ENCODE measurements around the gene CNRIP1.

CNRIP1 gene

DNA sequence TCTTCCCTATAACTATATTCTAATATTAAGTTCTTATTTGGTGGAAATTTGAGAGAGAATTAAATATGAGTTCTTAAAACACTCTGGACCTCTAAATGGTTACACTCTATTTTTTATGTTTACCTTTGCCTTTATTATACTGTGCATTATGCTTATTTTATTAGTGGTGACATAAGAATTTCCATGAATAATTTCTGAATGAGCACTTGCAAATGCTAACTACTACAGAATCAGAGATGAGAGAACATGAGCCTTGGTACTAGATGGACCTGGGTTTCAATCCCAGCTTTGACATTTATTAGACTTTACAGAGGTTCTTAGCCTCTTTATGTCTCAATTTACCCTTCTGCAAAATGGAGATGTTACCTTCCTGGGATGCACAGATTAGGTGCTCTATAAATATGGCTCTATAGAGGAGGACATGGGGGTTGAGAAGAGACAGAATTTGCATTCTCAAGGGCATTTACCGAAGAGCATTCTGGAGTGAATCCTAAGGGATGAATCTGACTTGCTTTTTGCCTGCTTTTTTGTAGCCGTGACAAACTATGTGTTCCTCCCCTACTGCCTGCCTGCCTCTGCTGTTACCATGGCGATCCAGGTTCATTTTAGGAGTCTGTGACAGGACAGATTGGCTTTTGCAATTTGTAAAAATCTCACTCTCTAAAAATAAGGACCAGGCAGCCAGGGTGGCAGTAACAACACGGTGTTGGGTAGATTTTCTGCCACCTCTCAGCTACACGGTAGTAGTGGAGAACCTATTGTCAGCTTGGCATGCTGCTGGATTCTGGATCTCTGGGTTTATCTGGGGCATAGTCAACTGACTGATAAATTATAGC is 20.7 kb upstream of the CNRIP1 start:
- ATAC-seq = no peak
- TF ChIP-seq ZNF8 (CRISPR knock-in tag; IDR thresholded peaks at IDR 0.05) (no peak), SNAI2 (CRISPR knock-in tag; IDR thresholded peaks at IDR 0.05) (no peak), ZNF70 (CRISPR knock-in tag; IDR thresholded peaks at IDR 0.05) (no peak), BACH2 (CRISPR knock-in tag; IDR thresholded peaks at IDR 0.05; ENCODE audit: borderline replicate concordance) (no peak), CREB5 (CRISPR knock-in tag; IDR thresholded peaks at IDR 0.05; ENCODE audit: low read depth) (no peak), TCF4 (CRISPR knock-in tag; IDR thresholded peaks at IDR 0.05; ENCODE audit: borderline replicate concordance) (no peak), ZC3H10 (CRISPR knock-in tag; IDR thresholded peaks at IDR 0.05) (no peak), PPARA (CRISPR knock-in tag; IDR thresholded peaks at IDR 0.05; ENCODE audit: borderline replicate concordance) (no peak), CSDC2 (CRISPR knock-in tag; IDR thresholded peaks at IDR 0.05) (no peak), PATZ1 (CRISPR knock-in tag; IDR thresholded peaks at IDR 0.05; ENCODE audit: borderline replicate concordance) (no peak), RARB (CRISPR knock-in tag; IDR thresholded peaks at IDR 0.05) (no peak), ESRRG (CRISPR knock-in tag; IDR thresholded peaks at IDR 0.05) (no peak), ARNTL (CRISPR knock-in tag; IDR thresholded peaks at IDR 0.05; ENCODE audit: borderline replicate concordance, low read depth) (no peak), TOX (CRISPR knock-in tag; IDR thresholded peaks at IDR 0.05; ENCODE audit: borderline replicate concordance) (no peak), ZFP3 (CRISPR knock-in tag; IDR thresholded peaks at IDR 0.05) (no peak), GLIS3 (CRISPR knock-in tag; IDR thresholded peaks at IDR 0.05) (no peak), ISL1 (CRISPR knock-in tag; IDR thresholded peaks at IDR 0.05) (no peak)
- TF ChIP-seq, protein P1, sequence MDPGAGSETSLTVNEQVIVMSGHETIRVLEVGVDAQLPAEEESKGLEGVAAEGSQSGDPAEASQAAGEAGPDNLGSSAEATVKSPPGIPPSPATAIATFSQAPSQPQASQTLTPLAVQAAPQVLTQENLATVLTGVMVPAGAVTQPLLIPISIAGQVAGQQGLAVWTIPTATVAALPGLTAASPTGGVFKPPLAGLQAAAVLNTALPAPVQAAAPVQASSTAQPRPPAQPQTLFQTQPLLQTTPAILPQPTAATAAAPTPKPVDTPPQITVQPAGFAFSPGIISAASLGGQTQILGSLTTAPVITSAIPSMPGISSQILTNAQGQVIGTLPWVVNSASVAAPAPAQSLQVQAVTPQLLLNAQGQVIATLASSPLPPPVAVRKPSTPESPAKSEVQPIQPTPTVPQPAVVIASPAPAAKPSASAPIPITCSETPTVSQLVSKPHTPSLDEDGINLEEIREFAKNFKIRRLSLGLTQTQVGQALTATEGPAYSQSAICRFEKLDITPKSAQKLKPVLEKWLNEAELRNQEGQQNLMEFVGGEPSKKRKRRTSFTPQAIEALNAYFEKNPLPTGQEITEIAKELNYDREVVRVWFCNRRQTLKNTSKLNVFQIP (CRISPR knock-in tag; IDR thresholded peaks at IDR 0.05; ENCODE audit: borderline replicate concordance, low read depth) = no peak
- TF ChIP-seq, protein P2, sequence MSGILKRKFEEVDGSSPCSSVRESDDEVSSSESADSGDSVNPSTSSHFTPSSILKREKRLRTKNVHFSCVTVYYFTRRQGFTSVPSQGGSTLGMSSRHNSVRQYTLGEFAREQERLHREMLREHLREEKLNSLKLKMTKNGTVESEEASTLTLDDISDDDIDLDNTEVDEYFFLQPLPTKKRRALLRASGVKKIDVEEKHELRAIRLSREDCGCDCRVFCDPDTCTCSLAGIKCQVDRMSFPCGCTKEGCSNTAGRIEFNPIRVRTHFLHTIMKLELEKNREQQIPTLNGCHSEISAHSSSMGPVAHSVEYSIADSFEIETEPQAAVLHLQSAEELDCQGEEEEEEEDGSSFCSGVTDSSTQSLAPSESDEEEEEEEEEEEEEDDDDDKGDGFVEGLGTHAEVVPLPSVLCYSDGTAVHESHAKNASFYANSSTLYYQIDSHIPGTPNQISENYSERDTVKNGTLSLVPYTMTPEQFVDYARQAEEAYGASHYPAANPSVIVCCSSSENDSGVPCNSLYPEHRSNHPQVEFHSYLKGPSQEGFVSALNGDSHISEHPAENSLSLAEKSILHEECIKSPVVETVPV (CRISPR knock-in tag; IDR thresholded peaks at IDR 0.05) = no peak
- TF ChIP-seq, protein P3, sequence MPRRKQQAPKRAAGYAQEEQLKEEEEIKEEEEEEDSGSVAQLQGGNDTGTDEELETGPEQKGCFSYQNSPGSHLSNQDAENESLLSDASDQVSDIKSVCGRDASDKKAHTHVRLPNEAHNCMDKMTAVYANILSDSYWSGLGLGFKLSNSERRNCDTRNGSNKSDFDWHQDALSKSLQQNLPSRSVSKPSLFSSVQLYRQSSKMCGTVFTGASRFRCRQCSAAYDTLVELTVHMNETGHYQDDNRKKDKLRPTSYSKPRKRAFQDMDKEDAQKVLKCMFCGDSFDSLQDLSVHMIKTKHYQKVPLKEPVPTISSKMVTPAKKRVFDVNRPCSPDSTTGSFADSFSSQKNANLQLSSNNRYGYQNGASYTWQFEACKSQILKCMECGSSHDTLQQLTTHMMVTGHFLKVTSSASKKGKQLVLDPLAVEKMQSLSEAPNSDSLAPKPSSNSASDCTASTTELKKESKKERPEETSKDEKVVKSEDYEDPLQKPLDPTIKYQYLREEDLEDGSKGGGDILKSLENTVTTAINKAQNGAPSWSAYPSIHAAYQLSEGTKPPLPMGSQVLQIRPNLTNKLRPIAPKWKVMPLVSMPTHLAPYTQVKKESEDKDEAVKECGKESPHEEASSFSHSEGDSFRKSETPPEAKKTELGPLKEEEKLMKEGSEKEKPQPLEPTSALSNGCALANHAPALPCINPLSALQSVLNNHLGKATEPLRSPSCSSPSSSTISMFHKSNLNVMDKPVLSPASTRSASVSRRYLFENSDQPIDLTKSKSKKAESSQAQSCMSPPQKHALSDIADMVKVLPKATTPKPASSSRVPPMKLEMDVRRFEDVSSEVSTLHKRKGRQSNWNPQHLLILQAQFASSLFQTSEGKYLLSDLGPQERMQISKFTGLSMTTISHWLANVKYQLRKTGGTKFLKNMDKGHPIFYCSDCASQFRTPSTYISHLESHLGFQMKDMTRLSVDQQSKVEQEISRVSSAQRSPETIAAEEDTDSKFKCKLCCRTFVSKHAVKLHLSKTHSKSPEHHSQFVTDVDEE (CRISPR knock-in tag; IDR thresholded peaks at IDR 0.05) = no peak

- no peak for ATAC-seq
- TF ChIP-seq ISL1 (CRISPR knock-in tag; IDR thresholded peaks at IDR 0.05) = peak; percentile 34
- TF ChIP-seq PATZ1 (CRISPR knock-in tag; IDR thresholded peaks at IDR 0.05; ENCODE audit: borderline replicate concordance) = no peak
Measured at GRCh38 chr2:68336192-68336591, 16.4 kb upstream of the CNRIP1 start.
